NT2/D1 (cell line): Measurements from ENCODE around the gene AHDC1.

Experiments used
- DNase-seq: peaks from one replicate; pipeline ENCODE4 v3.0.0-alpha.2; 2011; ENCODE audit warnings: low read depth, low spot score
- H3K27me3 ChIP-seq: 2 replicates; pipeline ENCODE4 v1.6.0; 2011; ENCODE audit warnings: mild to moderate bottlenecking; ENCODE audit not compliant: insufficient read length, insufficient read depth
- H3K36me3 ChIP-seq: 2 replicates; pipeline ENCODE4 v1.6.1; 2011; ENCODE audit warnings: mild to moderate bottlenecking, low read length, mixed read lengths; ENCODE audit not compliant: insufficient read depth, insufficient read length
- H3K4me1 ChIP-seq: 2 replicates; pipeline ENCODE4 v1.5.1; 2011; ENCODE audit not compliant: insufficient read depth, insufficient read length
- H3K4me3 ChIP-seq: 2 replicates; pipeline ENCODE4 v1.5.1; 2011; ENCODE audit warnings: low read depth; ENCODE audit not compliant: insufficient read length
- H3K9ac ChIP-seq: 2 replicates; pipeline ENCODE4 v1.6.0; 2011; ENCODE audit warnings: low read depth; ENCODE audit not compliant: insufficient read length
- H3K9me3 ChIP-seq: 2 replicates; pipeline ENCODE4 v1.5.1; 2011; ENCODE audit warnings: mild to moderate bottlenecking, low read length; ENCODE audit not compliant: insufficient read depth
- SUZ12 ChIP-seq: IDR thresholded peaks from 2 replicates; pipeline ENCODE4 v1.6.1; 2011; ENCODE audit not compliant: insufficient read length, insufficient read depth; ENCODE audit errors: extremely low read depth
- YY1 ChIP-seq: IDR thresholded peaks from 2 replicates; pipeline ENCODE4 v1.6.1; 2011; ENCODE audit not compliant: insufficient read length, insufficient read depth
- ZNF274 ChIP-seq: IDR thresholded peaks from 2 replicates; pipeline ENCODE4 v1.6.1; 2011; ENCODE audit warnings: mild to moderate bottlenecking, low read depth, low read length

Gene AHDC1

DNA sequence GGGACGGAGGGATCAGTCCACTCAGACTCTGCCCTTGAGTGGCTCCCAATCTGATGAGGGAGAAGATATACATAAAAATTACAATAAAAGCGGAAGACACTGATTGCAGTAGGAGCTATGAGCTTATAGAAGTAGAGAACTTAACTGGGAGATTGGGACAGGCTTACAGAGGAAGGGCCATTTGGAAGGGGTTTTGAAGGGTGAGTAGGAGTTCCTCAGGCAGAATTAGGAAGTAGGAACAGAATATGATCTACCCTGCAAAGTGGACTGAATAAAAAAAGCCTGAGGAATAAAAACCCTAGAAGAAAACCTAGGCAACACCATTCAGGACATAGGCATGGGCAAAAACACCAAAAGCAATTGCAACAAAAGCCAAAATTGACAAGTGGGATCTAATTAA, 104.8 kb downstream of the AHDC1 start:
- TF ChIP-seq YY1 (no peak), SUZ12 (no peak)

DNA sequence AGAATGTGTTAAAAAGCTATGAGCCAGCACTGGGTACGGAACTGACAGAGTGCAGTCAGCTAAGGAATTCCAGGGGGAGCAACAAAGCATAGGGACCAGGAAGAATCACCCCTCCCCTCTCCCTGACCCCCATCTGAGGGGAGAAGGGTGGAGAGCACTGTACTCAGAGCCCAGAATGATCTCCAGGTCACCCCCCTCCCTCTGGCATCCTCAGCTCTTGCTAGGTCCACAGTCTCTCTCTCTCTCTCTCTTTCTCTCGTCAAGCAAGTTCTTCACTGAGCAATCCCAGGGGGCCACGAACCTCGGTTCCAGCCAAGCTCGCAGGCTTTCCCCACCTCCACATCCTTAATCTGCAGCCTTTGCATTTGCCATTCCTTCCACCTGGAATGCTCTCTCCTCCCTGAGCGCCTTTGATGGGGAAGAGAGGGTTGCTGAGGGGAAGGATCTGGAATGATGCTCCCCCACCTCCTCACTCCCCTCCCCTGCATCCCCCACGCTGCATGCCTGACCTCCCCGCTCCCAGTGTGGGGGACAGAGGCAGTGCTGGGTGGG, 107.3 kb downstream of the AHDC1 start:
- H3K9ac ChIP-seq, result peak overlapping the region; percentile 63
- no peaks in the 10 kb centered on the region for H3K27me3 ChIP-seq
- peaks cover 11% of the 10 kb centered on the region for H3K4me1 ChIP-seq
- peak overlapping the region; percentile 21 for H3K4me3 ChIP-seq
- no peaks in the 10 kb centered on the region for H3K36me3 ChIP-seq
- TF ChIP-seq YY1, result no peak
- no peak for TF ChIP-seq ZNF274
- no peak for TF ChIP-seq SUZ12
- H3K9me3 ChIP-seq, result no peaks in the 10 kb centered on the region
- DNase-seq, result peak; percentile 95

More for the DNA sequence above, 104.8 kb downstream of the AHDC1 start:
- no peaks in the 10 kb centered on the region for H3K9me3 ChIP-seq
- no peak overlapping the region for H3K9ac ChIP-seq
- H3K4me3 ChIP-seq, result no peak overlapping the region
- peaks cover 8% of the 10 kb centered on the region for H3K4me1 ChIP-seq
- no peak for DNase-seq
- no peaks in the 10 kb centered on the region for H3K36me3 ChIP-seq
- H3K27me3 ChIP-seq, result no peaks in the 10 kb centered on the region

DNA sequence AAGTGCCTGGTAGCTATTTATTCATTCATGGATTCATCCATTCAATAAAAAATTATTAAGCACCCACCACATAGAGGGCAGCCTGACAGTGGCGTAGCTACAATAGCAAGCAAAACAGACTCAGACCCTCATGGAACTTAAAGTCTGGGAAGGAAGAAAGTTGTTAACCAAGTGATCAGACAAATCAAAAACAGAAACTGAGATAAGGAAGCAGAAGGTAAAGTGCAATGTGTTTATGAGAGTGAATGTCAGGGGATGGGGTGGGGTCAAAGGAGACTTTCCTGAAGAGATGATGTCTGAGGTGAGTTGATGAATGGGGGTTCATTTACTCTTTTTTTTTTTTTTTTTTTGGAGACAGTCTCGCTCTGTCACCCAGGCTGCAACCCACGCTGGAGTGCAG, 111.1 kb downstream of the AHDC1 start:
- Histone ChIP-seq H3K36me3 (no peaks in the 10 kb centered on the region), H3K9me3 (no peaks in the 10 kb centered on the region), H3K4me3 (no peak overlapping the region), H3K27me3 (no peaks in the 10 kb centered on the region), H3K9ac (no peak overlapping the region), H3K4me1 (peaks cover 11% of the 10 kb centered on the region)
- TF ChIP-seq SUZ12 (no peak), ZNF274 (no peak), YY1 (no peak)
- DNase-seq, result no peak

DNA sequence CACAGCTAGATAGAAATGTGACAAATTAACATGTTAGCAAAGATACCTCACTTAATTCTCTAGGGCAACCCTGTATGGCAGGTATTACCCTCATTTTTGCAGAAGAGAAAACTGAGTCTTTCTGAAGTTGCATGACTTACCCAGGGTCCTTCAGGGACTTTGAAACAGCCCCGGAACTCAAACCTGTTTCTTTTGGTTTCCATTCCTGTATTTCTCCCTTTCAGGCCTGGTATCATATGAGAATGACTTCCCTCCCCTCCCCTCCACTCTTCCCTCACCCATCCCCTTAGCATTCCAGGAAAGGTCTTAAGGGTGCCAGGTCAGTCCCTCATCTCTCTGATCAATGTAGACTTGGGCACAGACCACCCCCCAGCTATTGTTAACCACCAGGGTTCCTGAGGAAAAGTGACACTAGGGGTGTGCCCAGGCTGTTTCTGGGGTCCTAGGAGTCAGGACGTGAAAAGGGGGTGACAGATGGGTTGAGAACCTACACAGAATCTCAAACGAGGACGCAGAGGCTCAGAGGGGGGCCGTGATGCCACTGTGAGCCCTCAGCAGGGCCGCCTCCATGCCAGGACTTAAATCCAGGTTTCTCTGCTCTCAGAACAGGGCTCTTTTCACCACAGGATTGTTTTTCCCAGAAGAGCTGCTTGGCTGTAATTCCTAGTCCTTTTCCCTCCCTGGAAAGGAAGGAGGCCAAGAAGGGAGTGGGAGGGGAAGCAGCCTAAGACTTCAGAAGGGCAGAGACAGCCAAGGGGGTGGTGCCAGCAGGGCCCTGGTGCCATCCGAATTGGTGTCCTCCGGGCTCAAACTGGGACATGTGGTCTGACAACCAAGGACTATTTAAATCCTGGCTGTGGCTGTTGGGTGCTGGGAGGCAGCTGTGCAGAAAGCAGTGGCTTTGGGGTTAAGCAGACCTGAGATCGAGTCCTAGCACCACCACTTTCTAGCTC, 111.9 kb downstream of the AHDC1 start:
- Histone ChIP-seq H3K9ac (peak overlapping the region; percentile 56), H3K36me3 (no peaks in the 10 kb centered on the region), H3K4me1 (peaks cover 8% of the 10 kb centered on the region), H3K9me3 (no peaks in the 10 kb centered on the region), H3K27me3 (no peaks in the 10 kb centered on the region), H3K4me3 (no peak overlapping the region)
- no peak for TF ChIP-seq YY1
- no peak for TF ChIP-seq ZNF274
- TF ChIP-seq SUZ12, result no peak
- no peak for DNase-seq

DNA sequence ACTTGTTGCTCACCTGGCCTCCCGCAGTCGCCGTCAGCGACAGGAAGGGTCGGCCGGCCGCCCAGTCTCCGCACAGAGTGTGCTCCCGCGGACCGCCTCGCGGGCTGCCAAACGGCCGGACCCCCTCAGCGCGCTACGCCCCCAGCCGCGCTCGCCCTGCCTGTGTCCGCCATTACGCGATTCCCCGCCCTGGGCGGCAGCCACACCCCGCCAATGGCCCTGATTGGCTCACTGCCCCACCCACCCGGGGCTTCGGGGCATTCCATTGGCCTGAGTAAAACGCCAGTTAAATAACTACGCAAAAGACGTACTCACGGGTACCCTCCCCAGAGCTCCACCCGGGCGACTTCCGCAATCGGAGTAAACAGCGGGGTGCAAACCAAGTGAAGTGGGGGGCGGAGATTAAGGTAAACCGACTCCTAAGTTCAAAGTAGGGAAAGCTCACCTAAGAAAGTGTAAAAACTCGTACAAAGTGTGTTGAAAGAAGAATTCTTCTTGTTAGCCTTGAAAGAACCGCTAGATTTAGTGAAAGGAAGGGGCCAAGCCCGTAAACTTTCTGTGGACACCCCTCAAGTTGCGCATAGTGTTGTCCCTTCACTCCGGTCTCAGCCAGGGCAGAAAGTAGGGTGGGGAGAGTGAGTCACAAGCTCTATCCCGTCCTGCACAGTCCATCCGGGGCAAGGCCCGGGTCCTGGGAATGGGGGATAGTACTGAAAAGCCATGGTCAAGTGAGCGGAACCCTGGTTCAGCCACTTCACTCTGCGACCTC, 113.8 kb downstream of the AHDC1 start, which contains the start of gene WASF2:
Gene WASF2, minus strand, starts transcription at position 195 of the 769 bp plus-strand sequence. CDS start 61,277 bp downstream, outside the sequence.
- TF ChIP-seq SUZ12 (no peak), YY1 (peak; percentile 86), ZNF274 (no peak)
- DNase-seq, result peak; percentile 98
- Histone ChIP-seq H3K4me3 (peak within 1 kb of the TSS; percentile 95), H3K9ac (peak within 1 kb of the TSS; percentile 94), H3K27me3 (no peaks in the 10 kb centered on the region), H3K4me1 (peaks cover 8% of the 10 kb centered on the region), H3K36me3 (no peaks in the 10 kb centered on the region), H3K9me3 (no peaks in the 10 kb centered on the region)

DNA sequence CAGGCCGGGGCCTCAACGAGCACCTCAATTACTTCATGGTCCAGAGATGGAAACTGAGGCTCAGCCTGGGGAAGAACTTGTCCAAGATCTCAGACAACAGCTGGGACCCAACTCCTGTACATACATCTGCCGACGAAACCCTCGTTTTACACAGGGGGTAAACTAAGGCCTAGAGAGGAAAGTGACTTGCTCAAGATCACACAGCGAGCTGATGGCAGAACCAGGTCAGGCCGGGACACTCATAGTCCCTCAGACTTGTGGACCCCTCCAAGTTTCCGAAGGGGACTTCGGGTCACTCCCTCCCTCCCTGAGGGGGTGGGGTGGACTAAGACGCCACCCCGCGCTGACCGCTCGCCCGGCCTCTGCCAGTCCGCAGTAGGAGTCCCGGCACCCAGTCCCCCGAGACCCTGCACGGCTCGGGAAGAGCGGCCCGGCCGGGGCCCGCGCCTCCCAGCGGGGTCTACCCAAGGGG, 114.4 kb downstream of the AHDC1 start:
- TF ChIP-seq ZNF274 (no peak), SUZ12 (no peak), YY1 (no peak)
- Histone ChIP-seq H3K9ac (peak overlapping the region; percentile 94), H3K36me3 (no peaks in the 10 kb centered on the region), H3K4me1 (peaks cover 8% of the 10 kb centered on the region), H3K27me3 (no peaks in the 10 kb centered on the region), H3K9me3 (no peaks in the 10 kb centered on the region), H3K4me3 (peak overlapping the region; percentile 95)
- no peak for DNase-seq
